ENCODE measurements around the gene HSP90AB1. TPM values are rescaled to one million over a fixed set of nuclear protein-coding genes. Genes with fewer than 3 reads are reported as not detected.

HSP90AB1 gene
- total RNA-seq, 3 donors from 2014 or later: 322 to 593 (median 399) TPM

DNA sequence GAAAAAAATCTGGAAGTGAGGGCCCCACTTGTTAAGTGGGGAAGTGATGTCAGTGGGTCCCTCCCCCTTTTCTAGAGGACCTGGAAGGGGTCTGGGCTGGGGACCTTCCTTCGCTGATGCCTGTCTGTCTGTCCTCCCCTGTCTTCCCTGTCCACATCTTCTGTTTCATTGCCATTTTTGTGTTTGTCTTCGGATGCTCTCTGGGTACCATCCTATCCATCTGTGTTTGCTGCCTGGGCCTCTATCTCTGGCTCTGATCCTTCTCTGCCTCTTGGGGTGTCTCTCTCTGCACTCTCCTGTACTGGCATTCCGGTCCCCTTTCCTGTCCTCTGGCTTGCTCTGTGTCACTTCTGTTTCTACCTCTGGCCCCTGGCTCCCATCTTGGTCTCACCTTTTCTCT lies 25.6 kb downstream of the HSP90AB1 start:
- DNase-seq: no peak
- TF ChIP-seq, protein P1, sequence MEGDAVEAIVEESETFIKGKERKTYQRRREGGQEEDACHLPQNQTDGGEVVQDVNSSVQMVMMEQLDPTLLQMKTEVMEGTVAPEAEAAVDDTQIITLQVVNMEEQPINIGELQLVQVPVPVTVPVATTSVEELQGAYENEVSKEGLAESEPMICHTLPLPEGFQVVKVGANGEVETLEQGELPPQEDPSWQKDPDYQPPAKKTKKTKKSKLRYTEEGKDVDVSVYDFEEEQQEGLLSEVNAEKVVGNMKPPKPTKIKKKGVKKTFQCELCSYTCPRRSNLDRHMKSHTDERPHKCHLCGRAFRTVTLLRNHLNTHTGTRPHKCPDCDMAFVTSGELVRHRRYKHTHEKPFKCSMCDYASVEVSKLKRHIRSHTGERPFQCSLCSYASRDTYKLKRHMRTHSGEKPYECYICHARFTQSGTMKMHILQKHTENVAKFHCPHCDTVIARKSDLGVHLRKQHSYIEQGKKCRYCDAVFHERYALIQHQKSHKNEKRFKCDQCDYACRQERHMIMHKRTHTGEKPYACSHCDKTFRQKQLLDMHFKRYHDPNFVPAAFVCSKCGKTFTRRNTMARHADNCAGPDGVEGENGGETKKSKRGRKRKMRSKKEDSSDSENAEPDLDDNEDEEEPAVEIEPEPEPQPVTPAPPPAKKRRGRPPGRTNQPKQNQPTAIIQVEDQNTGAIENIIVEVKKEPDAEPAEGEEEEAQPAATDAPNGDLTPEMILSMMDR (IDR thresholded peaks at IDR 0.05): no peak
- intact Hi-C loops (cut with DNase I, micrococcal nuclease): no loop called here
- no peak for ATAC-seq
- Histone ChIP-seq H3K36me3 (ENCODE audit: low read depth) (no peaks in the 10 kb centered on the region), H3K4me1 (ENCODE audit: low read depth) (no peaks in the 10 kb centered on the region), H3K9me3 (no peaks in the 10 kb centered on the region), H3K4me3 (no peak overlapping the region)

DNA sequence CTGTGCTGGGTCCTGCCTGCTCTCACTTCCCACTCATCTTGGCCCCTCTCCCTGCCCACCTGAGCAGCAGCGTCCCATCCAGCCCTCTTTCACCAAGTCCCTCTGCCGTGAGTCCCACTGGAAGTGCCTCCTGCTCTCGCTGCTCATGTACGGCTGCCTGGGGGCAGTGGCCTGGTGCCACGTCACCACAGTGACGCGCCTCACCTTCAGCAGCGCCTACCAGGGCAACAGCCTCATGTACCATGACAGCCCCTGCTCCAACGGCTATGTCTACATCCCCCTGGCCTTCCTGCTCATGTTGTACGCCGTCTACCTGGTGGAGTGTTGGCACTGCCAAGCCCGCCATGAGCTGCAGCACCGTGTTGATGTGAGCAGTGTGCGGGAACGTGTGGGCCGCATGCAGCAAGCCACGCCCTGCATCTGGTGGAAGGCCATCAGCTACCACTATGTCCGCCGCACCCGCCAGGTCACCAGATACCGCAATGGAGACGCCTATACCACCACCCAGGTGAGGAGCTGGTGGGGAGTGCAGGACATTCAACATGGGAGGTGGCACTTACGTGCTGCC lies 26.2 kb downstream of the HSP90AB1 start:
- intact Hi-C loops (cut with DNase I, micrococcal nuclease): no loop called here
- ATAC-seq (no peak), DNase-seq (no peak)
- Histone ChIP-seq H3K4me1 (ENCODE audit: low read depth) (no peaks in the 10 kb centered on the region), H3K36me3 (ENCODE audit: low read depth) (no peaks in the 10 kb centered on the region), H3K9me3 (no peaks in the 10 kb centered on the region), H3K4me3 (no peak overlapping the region)
- TF ChIP-seq, protein P1 (IDR thresholded peaks at IDR 0.05): no peak

DNA sequence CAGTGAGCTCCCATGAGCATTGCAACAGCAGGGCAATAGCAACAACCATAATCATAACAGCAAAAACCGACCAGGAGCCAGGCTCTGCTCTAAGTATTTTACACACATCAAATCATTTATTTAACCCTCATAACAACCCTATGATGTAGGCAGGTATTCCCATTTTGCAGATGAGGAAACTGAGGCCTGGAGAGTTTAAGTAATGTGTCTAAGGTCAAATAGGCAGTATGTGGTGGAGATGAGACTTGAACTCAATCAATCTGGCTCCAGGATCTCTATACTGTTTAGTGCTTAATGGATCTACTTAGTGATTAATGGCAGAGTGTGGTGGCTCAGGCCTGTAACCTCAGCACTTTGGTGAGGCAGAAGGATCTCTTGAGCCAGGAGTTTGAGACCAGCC lies 26.7 kb downstream of the HSP90AB1 start:
- H3K36me3 ChIP-seq (ENCODE audit: low read depth): no peaks in the 10 kb centered on the region
- no peaks in the 10 kb centered on the region for H3K4me1 ChIP-seq (ENCODE audit: low read depth)
- intact Hi-C loops (cut with DNase I, micrococcal nuclease): no loop called here
- no peak for DNase-seq
- H3K4me3 ChIP-seq: no peak overlapping the region
- H3K9me3 ChIP-seq: no peaks in the 10 kb centered on the region
- TF ChIP-seq, protein P1 (IDR thresholded peaks at IDR 0.05): no peak
- ATAC-seq: no peak

DNA sequence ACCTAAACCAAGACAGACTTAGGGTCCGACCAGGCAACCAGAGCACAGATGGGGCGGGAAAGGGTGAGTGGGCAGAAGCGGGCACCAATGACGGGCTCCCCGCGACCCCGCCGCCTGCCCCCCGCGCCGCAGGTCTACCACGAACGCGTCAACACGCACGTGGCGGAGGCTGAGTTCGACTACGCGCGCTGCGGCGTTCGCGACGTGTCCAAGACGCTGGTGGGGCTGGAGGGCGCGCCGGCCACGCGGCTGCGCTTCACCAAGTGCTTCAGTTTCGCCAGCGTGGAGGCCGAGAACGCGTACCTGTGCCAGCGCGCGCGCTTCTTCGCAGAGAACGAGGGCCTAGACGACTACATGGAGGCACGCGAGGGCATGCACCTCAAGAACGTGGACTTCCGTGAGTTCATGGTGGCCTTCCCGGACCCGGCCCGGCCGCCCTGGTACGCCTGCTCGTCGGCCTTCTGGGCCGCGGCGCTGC lies 28.4 kb downstream of the HSP90AB1 start:
- TF ChIP-seq, protein P1 (IDR thresholded peaks at IDR 0.05): no peak

DNA sequence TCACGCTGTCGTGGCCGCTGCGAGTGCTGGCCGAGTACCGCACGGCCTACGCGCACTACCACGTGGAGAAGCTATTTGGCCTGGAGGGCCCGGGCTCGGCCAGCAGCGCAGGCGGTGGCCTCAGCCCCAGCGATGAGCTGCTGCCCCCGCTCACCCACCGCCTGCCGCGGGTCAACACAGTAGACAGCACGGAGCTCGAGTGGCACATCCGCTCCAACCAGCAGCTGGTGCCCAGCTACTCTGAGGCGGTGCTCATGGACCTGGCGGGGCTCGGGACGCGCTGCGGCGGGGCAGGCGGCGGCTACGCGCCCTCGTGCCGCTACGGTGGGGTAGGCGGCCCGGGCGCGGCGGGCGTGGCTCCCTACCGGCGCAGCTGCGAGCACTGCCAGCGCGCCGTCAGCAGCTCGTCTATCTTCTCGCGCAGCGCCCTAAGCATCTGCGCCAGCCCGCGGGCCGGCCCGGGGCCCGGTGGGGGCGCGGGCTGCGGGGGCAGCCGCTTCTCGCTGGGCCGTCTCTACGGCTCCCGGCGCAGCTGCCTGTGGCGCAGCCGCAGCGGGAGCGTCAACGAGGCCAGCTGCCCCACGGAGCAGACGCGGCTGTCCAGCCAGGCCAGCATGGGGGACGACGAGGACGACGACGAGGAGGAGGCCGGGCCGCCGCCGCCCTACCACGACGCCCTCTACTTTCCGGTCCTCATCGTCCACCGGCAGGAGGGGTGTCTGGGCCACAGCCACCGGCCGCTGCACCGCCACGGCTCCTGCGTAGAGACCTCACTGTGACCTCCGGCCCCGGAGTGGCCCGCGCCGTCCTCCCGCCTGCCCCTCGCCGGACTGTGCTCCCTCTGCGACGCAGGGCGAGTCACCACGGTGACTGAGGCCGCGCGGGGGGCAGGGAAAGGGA lies 29.1 kb downstream of the HSP90AB1 start:
- intact Hi-C loops (cut with DNase I, micrococcal nuclease): no loop called here

More for the DNA sequence above, 28.4 kb downstream of the HSP90AB1 start:
- H3K4me1 ChIP-seq (ENCODE audit: low read depth): no peaks in the 10 kb centered on the region
- intact Hi-C loops (cut with DNase I, micrococcal nuclease): no loop called here
- no peak overlapping the region for H3K4me3 ChIP-seq
- ATAC-seq (no peak), DNase-seq (no peak)
- no peaks in the 10 kb centered on the region for H3K9me3 ChIP-seq
- H3K36me3 ChIP-seq (ENCODE audit: low read depth): no peaks in the 10 kb centered on the region

More for the DNA sequence above, 29.1 kb downstream of the HSP90AB1 start:
- Histone ChIP-seq H3K36me3 (ENCODE audit: low read depth) (no peaks in the 10 kb centered on the region), H3K4me3 (no peak overlapping the region), H3K9me3 (no peaks in the 10 kb centered on the region), H3K4me1 (ENCODE audit: low read depth) (no peaks in the 10 kb centered on the region)
- TF ChIP-seq, protein P1 (IDR thresholded peaks at IDR 0.05): no peak
- ATAC-seq (peak; percentile 71), DNase-seq (no peak)

Data from mucosa of descending colon (tissue), 3 donors.